ENCODE results near the gene UBTD1.
"Not testable (repeated sequence)": the region's sequence is repeated elsewhere in the genome, so short reads cannot be mapped to it uniquely, and the experiment has no call there.

Gene UBTD1

GRCh38 chr10:97538839-97539238, 40.1 kb downstream of the UBTD1 start:
- DNase-seq (ENCODE audit: low read depth), result no peak

GRCh38 chr10:97539523-97540200, 40.9 kb downstream of the UBTD1 start:
- DNase-seq (ENCODE audit: low read depth), result no peak

- no peak for DNase-seq (ENCODE audit: low read depth)
Observed at GRCh38 chr10:97540669-97541500, 42.2 kb downstream of the UBTD1 start.

GRCh38 chr10:97542169-97543024, 43.7 kb downstream of the UBTD1 start:
- peak; percentile 88 for DNase-seq (ENCODE audit: low read depth)

DNA sequence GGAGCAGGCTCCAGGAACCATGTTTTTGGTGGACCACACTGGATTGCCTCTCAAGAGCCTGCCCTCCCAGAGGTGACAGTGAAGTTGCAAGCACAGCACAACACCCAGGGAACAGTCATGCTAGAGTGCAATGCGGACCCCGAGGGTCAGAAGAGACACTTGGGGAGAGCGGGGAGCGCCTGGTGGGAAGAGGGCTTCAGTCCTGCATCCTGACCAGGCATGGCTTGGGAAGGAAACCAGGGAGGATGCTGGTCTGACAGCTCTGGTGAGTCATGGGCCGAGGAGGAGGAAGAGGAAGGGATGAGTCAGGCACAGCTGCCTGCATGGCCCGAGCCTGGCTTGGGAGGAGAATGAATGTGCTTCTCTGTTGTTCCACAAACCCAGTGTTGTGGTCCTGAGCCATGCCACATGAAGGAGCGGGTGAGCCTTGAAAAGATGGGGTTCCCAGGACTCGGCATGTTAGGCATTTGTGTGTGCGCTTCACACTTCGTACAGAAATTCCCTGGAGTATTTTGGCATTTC, 44.4 kb downstream of the UBTD1 start:
- peak; percentile 90 for DNase-seq (ENCODE audit: low read depth)

GRCh38 chr10:97546456-97547270, 47.9 kb downstream of the UBTD1 start:
- no peak for DNase-seq (ENCODE audit: low read depth)

DNA sequence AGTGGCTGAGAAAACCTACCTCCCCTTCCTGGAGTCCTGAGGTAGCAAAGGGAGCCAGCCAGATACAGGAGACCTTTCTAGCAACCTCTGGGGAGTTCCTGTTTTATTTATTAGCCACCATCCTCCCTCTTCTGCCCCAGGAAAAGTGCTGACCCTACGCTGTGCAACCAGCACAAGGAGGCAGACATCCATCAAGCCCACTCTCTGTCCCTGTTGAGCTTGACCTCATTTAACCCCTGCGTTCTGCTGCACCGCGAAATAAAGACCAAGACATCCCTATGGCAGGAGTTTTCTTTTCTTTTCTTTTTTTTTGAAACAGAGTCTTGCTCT, 48.5 kb downstream of the UBTD1 start:
- no peak for DNase-seq (ENCODE audit: low read depth)

- no peak for DNase-seq (ENCODE audit: low read depth)
Observed at GRCh38 chr10:97547962-97548361, 49.2 kb downstream of the UBTD1 start.

- no peak for DNase-seq (ENCODE audit: low read depth)
Observed at GRCh38 chr10:97548828-97549455, 50.2 kb downstream of the UBTD1 start.

DNA sequence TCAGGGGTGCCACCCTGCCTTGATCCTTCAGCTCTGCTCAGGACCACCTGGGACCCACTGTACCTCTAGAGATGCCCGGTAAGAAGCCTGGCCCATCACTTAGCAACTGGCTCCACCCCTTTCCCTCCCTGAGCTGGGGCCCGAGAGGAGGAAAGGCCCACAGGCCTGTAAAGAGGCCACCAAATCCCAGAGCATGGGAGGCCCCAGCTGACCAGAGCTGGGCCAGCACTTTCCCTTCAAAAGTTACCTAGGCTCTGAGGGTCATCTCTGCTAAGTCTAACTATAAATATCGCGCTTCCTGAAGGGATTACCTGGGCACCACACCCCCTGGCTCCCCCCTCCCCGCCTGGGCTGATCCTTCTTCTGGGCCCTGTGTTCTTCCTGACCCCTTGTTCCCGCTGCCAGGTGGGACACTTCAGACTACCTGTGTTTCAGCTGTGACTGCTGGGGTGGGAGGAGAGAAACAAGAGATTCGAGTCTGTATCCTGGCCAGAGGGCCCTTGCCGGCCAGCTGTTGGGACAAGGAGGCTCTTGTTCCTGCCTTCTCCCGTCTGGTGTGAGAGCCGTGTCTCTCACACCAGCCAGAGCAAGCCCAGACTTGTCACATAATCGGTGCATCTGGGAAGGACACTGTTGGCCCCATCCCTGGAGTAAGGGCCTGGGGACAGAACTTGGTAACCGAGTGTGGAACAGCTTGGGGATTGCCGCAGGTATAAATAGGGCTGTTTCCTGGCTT, 51.0 kb downstream of the UBTD1 start:
- no peak for DNase-seq (ENCODE audit: low read depth)

GRCh38 chr10:97550336-97551149, 51.8 kb downstream of the UBTD1 start:
- DNase-seq (ENCODE audit: low read depth), result no peak

GRCh38 chr10:97551271-97551670, 52.5 kb downstream of the UBTD1 start:
- DNase-seq (ENCODE audit: low read depth), result no peak

DNA sequence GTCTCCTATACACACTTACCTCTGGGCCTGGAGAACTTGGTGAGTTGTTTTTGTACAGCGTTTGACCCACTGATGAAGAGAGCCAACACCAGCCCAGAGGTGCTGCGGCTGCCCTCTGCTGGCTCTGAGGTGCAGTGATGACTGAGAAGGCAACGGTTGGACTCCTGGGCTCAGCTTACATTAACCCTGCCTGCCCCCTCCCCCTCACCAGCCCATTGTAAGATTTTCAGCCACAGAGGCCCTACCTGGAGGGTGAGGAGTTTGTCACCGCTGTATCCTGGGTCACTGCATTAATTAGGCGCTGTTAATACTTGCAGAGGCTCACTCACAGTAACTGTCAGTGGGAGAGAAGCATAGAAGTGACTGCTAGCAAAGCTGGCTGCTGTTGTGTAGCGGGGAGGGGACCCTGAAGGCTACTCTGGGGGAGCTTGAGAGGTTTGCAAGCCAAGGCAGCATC, 54.9 kb downstream of the UBTD1 start:
- no peak for DNase-seq (ENCODE audit: low read depth)

DNA sequence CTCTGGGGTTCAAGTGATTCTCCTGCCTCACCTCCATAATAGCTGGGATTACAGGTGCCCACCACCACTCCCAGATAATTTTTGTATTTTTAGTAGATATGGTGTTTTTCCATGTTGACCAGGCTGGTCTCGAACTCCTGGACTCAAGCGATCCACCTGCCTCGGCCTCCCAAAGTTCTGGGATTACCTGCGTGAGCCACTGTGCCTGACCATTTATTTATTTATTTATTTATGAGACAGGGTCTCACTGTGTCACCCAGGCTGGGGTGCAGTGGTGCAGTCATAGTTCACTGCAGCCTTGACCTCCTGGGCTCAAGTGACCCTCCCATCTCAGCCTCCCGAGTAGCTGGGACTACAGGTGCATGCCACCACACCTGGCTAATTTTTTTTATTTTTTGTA, 55.6 kb downstream of the UBTD1 start:
- DNase-seq (ENCODE audit: low read depth), result not testable (repeated sequence)

GRCh38 chr10:97555541-97555940, 56.8 kb downstream of the UBTD1 start:
- not testable (repeated sequence) for DNase-seq (ENCODE audit: low read depth)

- not testable (repeated sequence) for DNase-seq (ENCODE audit: low read depth)
Observed at GRCh38 chr10:97560731-97561381, 62.1 kb downstream of the UBTD1 start.

GRCh38 chr10:97561386-97562077, 62.8 kb downstream of the UBTD1 start:
- DNase-seq (ENCODE audit: low read depth), result not testable (repeated sequence)

- DNase-seq (ENCODE audit: low read depth), result not testable (repeated sequence)
Observed at GRCh38 chr10:97562329-97562728, 63.6 kb downstream of the UBTD1 start.
